HG02884 (cell line): Measurements from ENCODE around the gene IL10RA.
A peak's percentile ranks its signal among the peaks of the same experiment; 100 is the strongest.
"Not testable (repeated sequence)": the region's sequence is repeated elsewhere in the genome, so short reads cannot be mapped to it uniquely, and the experiment has no call there.

Source experiments
- ATAC-seq: cut with Tn5 transposase; IDR thresholded peaks from one replicate; pipeline ENCODE4 v1.9.1; 2021; ENCODE audit warnings: mild to moderate bottlenecking, moderate library complexity; ENCODE audit not compliant: unreplicated experiment

Gene IL10RA

DNA sequence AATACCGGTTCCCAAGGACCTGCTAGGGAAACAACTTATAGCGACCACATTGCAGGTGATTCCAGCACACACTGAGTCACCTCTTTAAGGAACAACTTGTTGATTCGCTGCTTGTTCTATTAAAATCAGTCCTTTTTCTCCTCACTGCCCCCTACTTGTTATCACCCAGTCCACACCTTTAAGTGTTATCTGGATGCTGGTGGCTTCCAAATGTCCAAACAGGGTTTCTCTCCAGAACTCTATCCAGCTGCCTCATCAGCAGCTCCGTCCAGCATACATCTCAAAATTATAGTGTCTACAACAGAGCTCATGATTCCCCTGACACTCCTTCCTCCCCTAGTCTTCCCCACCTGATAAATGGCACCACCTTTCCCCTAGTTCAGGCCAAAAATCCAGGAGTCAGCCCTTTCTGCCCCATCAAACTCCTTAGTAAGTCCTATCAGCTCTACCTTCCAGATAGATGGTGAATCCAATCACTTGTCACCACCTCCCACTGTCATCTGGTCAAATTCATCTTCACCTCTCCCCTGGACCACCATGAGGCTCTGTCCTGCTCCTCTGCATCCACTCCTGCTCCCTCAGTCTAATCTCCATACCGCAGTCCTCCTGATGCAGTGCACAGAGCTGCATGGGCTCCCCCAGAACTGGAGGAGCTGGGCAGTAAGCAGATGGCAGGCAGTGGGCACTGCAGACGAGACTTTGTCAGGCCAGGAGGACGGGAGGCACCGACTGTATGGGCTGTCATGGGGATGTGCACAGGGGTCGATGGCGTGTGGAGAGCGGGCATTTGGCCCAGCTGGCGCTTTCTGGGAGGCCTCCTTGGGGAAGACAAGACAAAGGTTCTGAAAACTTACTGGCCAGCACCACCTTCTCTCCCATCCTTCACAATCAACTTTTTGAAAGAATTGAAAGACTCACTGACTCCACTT is 19.3 kb downstream of the IL10RA start:
- no peak for ATAC-seq

DNA sequence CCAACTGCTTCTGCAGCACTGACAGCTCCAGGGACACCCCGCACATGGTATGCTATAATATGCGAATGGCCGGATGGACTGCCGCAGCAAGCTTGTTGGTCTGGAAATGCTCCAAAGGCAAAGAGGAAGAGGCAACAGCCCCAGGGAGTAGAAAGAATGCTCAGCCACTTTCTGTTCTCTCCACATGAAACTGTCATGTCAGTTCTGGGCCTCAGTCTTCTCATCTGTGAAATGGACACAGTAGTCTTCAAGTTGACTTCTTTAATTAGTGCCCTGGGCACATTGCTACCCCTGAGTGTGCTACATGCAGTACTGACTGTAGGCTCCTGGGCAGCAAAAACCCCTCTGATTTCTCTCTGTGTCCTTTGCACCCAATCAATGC is 19.9 kb downstream of the IL10RA start:
- no peak for ATAC-seq

DNA sequence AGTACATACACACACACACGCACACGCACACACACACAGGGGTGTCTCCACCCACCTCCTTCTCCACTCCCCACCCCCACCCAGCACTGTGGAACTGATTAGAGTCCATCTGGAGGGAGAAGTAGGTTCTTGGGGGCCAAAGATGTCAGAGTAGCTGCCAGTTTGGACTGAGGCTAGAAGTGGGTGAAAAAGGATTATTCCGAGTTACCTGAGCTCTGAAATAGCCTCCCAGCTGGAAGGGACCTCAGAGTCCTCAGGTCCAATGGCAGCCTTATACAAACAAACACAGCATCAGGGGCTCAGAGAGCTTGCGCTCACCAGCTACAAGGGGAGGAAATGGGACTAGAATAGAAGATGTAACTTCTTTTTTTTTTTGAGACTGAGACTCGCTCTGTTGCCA is 20.8 kb downstream of the IL10RA start:
- no peak for ATAC-seq

DNA sequence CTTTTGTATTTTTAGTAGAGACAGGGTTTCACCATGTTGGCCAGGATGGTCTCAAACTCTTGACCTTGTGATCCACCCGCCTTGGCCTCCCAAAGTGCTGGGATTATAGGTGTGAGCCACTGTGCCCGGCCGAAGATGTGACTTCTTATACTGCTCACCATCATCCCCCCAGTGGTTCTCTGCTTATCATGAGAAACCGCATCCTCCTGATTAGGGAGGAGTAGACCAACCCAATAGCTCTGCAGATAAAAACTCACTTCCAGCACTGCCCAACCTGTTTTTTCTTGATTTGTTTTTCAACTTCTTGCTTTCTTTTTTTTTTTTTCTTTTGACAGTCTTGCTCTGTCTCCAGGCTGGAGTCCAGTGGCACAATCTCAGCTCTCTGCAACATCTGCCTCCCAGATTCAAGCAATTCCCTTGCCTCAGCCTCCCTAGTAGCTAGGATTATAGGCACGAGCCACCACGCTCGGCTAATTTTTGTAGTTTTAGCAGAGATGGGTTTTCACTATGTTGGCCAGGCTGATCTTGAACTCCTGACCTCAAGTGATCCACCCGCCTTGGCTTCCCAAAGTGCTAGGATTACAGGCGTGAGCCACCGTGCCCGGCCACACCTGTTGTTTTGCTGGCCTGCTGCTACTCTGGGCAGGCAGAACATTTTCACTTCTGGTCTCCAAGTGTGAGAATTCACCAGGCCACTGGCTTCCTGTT is 21.5 kb downstream of the IL10RA start:
- not testable (repeated sequence) for ATAC-seq

DNA sequence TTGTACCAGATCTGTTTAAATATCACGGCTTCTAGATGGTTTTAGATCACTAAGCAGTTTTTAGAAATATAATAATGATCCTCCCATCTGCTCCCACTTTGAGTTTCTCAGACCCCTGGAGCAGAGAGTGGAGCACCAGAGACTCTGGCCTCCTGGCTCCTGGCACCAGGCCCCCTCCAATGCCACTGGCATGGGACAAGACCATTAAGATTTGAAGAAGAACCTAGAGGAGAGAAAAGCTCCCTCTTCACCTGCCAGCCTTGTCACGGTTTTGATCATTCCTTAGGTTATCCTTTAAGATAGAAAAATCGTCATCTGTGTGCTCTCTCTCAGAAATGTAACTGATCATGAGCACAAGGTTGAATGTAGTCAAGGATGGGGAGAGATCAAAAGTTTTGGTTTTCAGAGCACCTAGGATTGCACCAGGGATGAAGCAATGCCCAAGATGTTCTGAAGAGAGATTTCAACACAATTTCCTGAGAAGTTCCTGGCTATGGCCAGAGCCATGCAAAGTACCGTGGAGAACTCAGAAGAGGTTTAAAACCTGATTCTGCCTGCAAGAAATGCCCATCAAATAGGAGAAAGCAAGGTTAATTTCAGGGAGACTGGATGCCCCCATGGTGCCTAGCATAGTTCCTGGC is 22.2 kb downstream of the IL10RA start:
- ATAC-seq = no peak

DNA sequence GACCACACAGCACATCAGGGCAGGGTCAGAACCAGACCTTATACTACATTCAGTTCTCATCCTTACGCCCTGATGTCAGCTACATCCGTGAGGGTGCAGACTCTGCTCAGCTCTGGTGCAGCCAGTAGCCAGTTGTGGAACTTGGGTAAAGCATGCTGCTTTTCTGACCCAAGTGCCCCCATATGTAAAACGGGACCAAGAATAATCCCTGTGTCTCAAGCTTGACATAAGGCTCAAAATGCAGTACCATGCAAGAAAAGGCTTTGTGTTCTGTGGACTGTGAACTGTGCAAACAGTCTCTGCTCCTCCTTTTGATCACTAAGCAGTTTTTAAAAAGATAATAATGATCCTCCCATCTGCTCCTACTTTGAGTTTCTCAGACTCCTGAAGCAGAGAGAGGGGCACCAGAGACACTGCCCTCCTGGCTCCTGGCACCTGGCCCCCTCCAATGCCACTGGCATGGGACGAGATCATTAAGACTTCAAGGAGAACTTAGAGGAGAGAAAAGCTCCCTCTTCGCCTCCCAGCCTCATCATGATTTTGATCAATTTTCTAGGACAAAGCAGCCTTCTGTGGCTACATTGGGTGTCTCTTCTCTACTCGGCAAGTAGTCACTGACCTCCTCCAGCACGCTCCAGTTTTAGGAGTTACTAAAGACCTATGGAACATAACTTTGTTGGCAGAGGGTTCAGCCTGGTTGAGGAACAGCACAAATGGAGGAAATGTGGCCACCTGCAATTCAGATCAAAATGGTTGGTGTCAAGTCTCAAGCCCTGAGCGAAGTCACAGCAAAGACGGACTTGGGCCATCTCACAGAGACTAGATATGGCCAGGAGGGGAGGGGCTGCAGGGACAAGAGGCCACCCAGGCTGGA is 23.9 kb downstream of the IL10RA start:
- no peak for ATAC-seq

DNA sequence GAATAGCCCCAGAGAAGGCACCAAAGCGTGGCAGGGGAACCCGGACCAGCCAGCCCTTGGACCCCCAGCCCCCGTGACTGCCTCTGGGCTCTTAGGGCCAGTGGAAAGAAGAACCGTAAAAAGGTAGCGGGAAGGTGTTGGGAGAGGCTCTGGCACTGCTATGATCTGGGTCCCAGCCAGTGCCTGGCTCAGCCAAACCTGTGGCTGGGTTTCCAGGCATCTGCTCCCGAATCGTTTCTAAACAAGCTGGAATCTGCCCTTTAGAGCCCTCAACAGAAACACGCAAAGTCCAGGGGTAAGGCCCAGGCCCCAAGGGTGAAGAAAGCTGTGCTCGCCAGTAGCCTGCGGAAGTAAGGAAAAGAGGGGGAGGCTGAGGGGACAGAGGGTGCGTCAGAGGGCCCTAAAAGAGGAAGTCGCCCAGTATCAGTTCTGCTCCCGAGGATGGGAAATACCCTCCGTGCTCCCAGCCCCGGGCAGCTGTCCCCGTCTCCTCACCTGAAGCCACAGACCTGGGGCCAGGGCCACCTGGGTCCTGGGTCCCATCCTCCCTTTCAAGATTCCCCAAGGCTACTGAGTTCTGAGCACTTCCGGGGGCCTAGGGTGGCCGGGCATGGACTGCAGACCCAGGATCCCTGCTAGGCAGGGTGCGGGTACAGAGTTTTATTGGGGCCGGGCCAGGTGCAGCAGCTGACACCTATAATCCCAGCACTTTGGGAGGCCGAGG is 24.7 kb downstream of the IL10RA start:
- ATAC-seq = peak; percentile 71

DNA sequence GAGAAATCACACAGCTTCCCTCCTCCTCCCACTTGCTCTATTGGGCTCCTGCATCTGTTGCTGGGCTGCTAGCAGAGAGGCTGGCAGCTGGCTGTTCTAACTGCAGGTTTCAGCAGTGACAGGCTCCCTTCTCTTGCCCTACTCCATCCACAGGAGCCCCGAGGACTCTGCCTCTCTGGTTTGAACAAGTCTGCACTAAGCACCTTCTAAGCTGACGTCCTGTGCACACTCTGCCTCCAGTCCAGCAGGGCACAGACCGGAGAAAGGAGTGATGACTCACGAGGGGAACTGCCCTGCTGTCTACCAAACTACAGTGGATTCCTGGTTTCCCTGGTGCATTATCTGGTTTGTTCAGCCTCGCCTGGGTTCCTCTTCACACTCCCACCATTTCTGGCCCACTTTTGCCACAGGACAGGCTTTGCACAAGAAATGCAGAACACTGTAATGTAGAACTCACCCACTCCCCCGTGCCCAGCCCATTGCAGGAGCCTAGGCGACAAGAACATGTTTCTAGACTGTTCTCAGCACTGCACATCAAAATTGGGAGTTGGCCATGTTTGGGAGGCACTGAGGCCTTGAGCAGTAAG is 26.0 kb downstream of the IL10RA start:
- no peak for ATAC-seq

DNA sequence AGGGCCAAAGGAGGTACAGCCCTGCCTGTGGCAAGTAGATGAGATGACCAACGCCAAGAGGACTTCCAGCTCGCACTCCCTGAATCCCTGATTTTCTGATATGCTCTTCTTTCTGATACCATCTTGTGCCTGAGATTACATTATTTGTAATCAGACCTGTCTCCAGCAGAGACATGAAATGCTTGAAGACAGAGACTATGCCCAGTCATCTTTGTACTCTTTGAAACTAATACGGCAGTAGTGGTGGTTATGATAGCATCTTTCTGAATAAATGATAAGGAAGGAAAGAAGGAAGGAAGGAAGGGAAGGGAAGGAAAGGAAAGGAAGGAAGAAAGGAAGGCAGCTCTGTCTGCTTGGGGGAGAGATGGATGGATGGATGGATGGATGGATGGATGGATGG is 27.8 kb downstream of the IL10RA start:
- ATAC-seq = no peak

DNA sequence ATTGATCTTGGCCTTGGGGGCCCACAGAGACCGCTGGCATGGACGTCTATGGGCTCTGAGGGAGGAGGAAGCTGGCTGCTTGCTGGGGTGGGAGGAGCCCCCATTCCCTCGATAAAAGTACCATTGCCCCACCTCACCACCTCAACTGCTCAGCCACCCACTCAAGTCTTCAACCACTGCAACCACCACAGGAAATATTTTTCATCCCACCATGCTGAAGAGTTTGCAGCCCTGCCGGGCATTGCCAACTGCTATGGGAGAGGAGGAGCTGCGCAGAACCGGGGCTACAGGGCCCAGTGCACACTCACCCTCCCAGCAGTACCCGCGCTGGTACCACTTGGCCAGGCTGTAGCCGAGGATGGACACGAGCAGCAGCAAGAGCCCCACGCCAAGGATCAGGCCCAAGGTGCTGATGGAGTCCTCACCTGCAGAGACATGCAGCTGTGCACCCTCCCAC is 29.2 kb downstream of the IL10RA start:
- no peak for ATAC-seq

DNA sequence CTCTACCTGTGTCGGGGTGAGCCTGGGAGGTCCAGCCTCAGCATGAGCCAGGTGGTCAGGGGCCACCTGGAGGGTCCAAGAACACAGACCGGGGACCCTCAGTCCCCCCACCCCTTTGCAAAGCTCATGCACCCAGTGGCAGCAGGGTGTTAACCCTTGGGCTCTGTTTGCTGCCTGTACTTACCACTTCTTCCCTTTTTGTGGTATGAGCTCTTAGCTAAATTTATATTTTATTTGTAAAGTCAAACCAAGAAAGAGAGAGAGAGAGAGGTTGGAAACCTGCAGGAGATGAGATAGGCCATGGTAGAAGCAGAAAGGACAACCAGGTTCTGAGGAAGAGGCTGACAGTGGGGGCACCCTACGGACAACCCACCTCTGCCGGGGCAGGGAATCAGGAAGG is 29.9 kb downstream of the IL10RA start:
- ATAC-seq = no peak

DNA sequence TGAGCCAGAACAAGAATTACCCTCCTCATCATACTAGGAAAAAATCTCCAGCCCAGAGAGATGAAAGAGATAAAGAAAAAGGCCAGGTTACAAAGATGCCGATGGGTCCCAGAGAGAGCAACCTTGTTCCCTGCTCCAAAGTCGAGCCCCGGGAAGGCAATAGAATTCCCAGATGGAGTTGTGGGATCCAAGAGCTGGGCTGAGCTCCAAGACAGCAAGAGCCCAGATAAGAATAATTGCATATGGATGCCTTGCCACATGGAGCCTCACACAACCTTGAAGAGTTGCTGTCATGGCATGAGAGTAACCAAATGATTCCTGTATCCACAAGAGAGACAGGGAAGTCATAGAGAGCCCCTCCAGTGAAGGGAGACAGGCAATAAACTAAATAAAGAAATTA is 30.9 kb downstream of the IL10RA start:
- ATAC-seq = no peak

DNA sequence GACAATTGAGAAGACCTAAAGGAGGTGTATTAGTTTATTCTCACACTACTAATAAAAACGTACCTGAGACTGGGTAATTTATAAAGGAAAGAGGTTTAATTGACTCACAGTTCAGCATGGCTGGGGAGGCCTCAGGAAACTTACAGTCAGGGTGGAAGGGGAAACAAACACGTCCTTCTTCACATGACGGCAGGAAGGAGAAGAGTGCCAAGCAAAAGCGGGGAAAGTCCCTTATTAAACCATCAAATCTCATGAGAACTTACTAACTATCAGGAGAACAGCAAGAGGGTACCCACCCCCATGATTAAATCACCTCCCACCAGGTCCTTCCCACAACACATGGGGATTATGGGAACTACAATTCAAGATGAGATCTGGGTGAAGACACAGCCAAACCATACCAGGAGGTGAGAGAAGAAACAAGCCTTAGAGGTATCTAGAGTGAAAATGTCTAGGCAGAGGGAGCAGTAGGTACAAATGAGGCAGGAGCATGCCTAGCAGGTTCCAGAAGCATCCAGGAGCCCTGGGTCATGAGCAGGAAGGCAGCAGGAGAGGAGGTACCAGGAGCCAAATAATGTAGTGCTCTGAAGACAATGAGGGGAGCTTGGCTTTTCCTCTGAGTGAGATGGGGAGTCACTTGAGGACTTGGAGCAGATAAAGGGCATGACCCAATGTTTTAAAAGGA is 31.6 kb downstream of the IL10RA start:
- ATAC-seq = no peak

DNA sequence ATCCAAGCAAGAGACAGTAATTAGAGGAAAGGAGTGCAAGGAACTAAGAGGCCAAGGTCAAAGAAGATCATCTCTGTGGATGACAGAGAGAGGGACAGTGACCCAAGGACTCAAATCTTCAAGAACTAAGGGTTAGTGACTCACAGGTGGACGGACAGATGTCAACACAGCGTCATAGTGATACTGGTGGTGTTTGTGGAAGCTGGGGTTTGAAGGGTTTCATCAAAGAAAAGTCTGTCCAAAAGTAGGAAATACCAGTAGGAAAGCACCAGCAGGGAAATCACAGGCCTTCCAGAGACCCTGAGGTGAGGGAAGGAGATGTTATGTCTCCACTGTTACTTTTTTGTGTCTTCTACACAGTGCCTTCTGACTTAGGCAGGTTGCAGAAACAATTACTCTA is 32.2 kb downstream of the IL10RA start:
- ATAC-seq = no peak

DNA sequence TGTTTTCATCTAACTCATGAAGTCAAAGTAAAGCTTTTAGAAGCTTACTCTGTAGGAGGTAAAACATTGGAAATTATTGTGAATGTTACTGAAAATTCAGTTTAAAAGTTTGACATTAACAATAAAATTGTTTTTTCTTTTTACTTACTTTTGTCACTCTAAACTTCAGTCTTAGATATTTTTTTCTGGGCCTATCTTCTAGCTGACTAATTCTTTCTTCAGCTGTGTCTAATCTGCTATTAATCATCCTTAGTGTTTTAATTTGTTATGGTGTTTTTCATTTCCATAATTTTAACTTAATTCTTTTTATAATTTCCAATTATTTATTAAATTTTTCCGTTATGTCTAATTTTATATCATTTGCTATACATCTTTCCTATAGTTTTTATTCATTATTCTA is 35.0 kb downstream of the IL10RA start:
- ATAC-seq = no peak

DNA sequence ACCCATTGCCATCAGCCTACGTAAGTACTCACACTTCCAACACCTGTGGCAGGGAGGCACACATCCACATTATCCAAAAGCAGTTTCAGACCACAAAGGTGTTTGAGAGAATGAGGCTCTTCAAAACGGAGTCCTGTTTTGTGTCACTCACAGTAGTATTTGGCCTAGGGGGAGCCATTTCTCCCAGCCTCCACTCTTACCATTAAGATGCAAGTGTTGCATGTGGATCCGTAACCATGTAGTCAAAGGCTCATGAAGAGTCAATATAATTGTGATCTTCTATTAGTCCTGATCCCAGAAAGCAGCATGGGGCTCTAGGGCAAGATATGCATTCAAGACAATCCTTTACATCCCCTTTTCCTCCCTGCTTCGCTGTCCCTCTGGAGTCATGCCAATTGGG is 41.5 kb downstream of the IL10RA start:
- ATAC-seq = no peak

DNA sequence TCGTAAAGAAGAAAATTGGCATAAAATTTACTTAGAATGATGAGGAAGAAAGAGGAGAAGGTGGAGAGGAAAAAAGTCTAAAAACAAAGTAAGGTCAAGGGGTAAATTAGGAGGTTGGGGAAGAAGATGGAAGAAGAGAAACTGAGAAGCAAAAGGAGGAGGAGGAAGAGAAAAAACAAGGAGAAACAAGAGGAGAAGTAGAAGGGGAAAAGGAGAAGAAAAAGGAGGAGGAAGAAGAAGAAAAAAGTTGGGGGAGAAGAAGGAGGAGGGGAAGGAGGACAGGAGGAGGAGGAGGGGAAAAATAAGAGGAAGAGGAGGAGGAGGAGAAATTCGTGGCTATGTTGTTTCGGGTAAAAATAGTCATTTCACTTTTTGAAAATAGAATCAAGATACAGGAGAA is 42.4 kb downstream of the IL10RA start:
- no peak for ATAC-seq

DNA sequence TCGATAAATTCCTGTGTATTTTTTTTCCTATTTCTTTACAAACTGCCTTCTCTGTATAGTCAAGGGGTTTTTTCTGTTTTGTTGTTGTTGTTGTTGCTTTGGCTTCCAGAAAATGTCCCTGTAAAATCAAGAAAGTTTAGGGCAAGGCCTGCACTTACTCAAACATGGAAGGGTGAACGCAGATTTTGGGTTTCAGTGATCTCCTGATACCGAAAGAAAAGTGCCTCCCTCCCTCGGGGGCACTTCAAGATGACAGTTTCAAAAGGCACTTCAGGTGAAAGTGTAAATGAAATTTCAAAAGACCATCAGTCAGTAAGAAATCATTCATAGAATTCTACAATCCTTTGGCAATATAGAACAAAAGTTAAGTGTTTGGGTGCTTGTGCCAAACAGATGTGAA is 47.2 kb downstream of the IL10RA start:
- ATAC-seq = no peak

DNA sequence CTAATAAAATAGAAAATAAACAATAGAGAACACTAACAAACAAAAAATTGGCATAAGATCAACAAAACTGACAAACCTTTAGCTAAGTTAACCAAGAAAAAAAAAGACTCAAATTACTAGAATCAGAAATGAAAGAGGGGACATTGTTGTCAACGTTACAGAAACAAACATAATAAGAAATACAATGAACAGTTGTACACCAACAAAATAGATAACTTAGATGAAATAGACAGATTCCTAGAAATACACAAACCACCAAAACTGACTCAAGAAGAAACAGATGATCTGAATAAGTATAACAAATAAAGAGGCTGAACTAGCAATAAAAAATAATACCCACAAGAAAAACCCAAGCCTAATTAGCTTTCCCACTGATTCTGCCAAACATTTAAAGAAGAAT is 55.9 kb downstream of the IL10RA start:
- no peak for ATAC-seq
